Measurements from ENCODE around the gene TKT.

DNA sequence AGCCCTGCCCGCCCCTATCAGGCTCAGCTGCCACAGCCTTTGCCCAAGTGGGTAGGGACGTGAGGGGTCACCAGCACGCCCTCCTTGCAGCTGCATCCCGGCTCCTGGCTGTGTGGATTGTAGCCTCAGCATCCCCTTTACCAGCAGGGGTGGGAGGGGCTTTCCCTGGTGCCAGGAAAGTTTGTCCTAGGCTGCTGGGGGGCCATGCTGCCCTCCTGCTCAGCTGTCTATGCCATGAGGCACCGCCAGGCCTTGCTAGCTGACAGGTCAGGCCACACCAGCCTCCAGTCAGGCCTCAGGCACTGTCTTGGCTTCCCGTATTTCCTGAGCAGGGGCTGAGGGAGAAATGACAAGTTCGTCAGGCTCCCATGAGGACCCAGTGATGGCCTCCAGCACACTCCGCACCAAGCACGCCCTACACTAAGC is 32.3 kb downstream of the TKT start:
- TF ChIP-seq, protein P1, sequence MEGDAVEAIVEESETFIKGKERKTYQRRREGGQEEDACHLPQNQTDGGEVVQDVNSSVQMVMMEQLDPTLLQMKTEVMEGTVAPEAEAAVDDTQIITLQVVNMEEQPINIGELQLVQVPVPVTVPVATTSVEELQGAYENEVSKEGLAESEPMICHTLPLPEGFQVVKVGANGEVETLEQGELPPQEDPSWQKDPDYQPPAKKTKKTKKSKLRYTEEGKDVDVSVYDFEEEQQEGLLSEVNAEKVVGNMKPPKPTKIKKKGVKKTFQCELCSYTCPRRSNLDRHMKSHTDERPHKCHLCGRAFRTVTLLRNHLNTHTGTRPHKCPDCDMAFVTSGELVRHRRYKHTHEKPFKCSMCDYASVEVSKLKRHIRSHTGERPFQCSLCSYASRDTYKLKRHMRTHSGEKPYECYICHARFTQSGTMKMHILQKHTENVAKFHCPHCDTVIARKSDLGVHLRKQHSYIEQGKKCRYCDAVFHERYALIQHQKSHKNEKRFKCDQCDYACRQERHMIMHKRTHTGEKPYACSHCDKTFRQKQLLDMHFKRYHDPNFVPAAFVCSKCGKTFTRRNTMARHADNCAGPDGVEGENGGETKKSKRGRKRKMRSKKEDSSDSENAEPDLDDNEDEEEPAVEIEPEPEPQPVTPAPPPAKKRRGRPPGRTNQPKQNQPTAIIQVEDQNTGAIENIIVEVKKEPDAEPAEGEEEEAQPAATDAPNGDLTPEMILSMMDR (IDR thresholded peaks at IDR 0.05 in 2 of 3, conservative IDR thresholded peaks at IDR 0.05 in 1 of 3; ENCODE audit: borderline replicate concordance in 1 of 3, insufficient read depth in 1 of 3, low read depth in 2 of 3, low read length in 2 of 3), result no peak
- no peak for TF ChIP-seq FOSL1 (IDR thresholded peaks at IDR 0.05; ENCODE audit: low read depth)
- TF ChIP-seq YY1 (IDR thresholded peaks at IDR 0.05; ENCODE audit: extremely low read depth, insufficient replicate concordance, low read depth, low read length), result no peak
- TF ChIP-seq EGR1 (IDR thresholded peaks at IDR 0.05; ENCODE audit: low read depth), result no peak
- TF ChIP-seq SRF (IDR thresholded peaks at IDR 0.05; ENCODE audit: low read depth), result no peak
- no peak for TF ChIP-seq TCF7L2 (IDR thresholded peaks at IDR 0.05; ENCODE audit: borderline replicate concordance, extremely low read depth, insufficient read depth, insufficient read length)
- TF ChIP-seq SP1 (IDR thresholded peaks at IDR 0.05; ENCODE audit: low read depth), result no peak

All from HCT116 (cell line).